Right hindlimb (tissue), 1 donor: ENCODE data around the gene TPCN2.
A peak's percentile ranks its signal among the peaks of the same experiment; 100 is the strongest.
"Not testable (repeated sequence)": the region's sequence is repeated elsewhere in the genome, so short reads cannot be mapped to it uniquely, and the experiment has no call there.

ENCODE experiments used
- DNase-seq: peaks from one replicate; pipeline ENCODE4 v3.0.0-alpha.2; 2018

TPCN2 gene

DNA sequence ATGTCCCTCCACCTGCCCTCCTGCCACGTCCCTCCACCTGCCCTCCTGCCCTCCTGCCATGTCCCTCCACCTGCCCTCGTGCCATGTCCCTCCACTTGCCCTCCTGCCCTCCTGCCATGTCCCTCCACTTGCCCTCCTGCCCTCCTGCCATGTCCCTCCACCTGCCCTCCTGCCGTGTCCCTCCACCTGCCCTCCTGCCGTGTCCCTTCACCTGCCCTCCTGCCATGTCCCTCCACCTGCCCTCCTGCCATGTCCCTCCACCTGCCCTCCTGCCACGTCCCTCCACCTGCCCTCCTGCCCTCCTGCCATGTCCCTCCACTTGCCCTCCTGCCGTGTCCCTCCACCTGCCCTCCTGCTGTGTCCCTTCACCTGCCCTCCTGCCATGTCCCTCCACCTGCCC lies 28.2 kb downstream of the TPCN2 start:
- DNase-seq = not testable (repeated sequence)

- no peak for DNase-seq
These were observed 29.8 kb downstream of the TPCN2 start for GRCh38 chr11:69078508-69078907.

- DNase-seq = no peak
These were observed 30.3 kb downstream of the TPCN2 start for GRCh38 chr11:69078930-69079605.

GRCh38 chr11:69079661-69080256 lies 31.0 kb downstream of the TPCN2 start:
- no peak for DNase-seq

GRCh38 chr11:69080257-69080995 lies 31.7 kb downstream of the TPCN2 start:
- DNase-seq = no peak

GRCh38 chr11:69081180-69081579 lies 32.4 kb downstream of the TPCN2 start:
- no peak for DNase-seq

GRCh38 chr11:69083531-69084247 lies 35.0 kb downstream of the TPCN2 start:
- no peak for DNase-seq

- no peak for DNase-seq
These were observed 35.6 kb downstream of the TPCN2 start for GRCh38 chr11:69084371-69084770.

DNA sequence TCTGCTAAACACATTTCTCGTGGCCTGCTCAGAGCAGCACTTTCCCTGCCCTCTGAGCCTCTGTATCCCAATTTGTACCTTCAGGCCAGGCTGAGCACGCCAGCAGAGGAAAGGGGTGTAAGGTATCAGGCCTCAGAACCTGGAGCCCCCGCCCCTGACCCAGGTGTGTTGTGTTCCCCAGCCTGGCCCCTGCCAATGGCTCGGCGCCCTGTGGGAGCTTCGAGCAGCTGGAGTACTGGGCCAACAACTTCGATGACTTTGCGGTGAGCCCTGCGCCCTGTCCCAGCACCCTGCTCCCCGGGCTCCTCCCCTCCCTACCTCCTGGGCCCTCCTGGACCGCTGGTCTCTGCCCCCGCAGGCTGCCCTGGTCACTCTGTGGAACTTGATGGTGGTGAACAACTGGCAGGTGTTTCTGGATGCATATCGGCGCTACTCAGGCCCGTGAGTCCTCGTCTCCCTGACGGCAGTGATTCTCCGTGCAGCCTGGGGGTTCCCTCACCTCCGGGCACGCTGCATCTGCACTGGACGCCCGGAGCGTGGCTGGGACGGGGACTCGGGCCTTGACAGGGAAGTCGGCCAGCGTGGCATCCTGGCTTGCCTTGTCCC lies 36.9 kb downstream of the TPCN2 start:
- DNase-seq = no peak

GRCh38 chr11:69086152-69087132 lies 37.7 kb downstream of the TPCN2 start:
- DNase-seq = no peak

DNA sequence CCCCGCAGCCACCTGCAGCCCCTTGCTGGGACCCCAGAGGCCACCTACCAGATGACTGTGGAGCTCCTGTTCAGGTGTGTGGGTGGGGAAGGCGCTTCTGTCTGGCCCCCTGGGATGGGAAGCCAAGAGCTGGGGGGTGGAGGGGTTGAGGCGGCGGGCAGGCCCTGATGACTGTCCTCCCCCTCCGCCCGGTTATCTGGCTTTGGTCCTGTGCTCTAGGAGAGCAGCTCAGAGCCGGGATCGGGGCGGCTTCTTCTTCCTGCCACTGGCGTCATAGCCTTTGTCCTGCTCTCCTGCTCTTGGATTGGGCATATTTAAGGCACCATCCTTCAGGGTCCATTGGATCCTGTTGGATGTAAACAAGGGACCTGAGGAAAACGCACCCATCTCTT lies 38.4 kb downstream of the TPCN2 start:
- no peak for DNase-seq

GRCh38 chr11:69087811-69088210 lies 39.1 kb downstream of the TPCN2 start:
- no peak for DNase-seq

DNA sequence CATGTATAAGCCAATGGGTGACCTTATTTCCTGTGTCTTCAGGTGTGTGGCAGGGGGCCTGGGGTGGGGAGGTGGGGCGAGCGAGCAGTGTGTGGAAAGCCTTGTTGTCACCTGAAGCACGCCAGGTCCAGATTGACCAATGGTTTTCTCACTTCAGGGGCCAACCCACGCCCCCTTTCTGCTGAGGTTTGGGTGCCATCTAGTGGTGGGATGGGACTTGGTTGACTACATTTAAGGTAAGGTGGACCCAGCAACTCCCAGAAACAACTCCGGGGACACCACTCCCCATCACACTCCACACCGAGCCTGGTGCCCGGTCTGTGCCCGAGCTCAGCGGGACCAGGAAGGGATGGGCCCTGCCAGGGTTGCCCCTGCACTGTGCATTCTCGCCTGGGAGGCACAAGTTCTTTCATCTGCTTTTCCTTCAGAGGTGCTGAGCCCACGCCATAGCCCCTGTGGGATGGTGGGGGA lies 40.0 kb downstream of the TPCN2 start:
- peak; percentile 84 for DNase-seq

DNA sequence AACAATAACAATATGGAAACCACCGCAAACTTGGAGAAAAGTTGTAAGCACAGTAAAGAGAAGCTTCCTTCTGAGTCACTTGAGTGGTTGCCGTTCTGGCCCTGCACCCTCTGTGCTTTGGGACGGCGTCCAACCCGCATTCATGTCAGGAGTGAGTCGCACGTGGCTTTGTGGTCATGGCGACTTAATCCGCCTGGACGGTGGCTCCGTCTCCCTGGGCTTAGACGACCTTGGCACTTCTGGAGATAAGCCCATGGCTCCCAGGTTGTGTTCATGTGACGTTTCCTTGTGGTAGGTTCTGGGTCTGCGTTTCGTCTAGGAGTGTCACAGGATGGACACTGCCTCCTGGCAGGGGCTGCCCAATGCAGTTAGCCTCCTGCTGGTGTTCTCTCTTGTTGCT lies 40.5 kb downstream of the TPCN2 start:
- peak; percentile 22 for DNase-seq

GRCh38 chr11:69091638-69092165 lies 43.0 kb downstream of the TPCN2 start:
- no peak for DNase-seq

GRCh38 chr11:69092263-69092662 lies 43.5 kb downstream of the TPCN2 start:
- DNase-seq = no peak

DNA sequence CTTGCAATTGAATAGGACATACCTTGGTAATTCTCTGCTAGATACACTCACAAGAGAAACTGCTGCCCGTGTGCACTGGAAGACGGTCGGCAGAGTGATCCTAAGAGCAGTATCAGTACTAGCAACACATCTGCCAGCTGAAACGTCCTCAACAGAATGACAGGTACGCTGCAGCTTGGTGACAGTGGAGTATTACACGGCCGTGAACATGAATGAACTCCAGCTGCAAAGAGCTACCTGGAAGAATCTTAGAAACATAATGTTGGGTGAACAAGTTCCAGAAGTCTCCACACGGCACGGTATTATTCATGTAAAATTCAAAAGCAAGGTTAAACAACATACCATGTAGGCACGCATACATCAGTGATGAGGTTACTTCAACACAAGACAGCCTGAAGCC lies 44.4 kb downstream of the TPCN2 start:
- DNase-seq = no peak

DNA sequence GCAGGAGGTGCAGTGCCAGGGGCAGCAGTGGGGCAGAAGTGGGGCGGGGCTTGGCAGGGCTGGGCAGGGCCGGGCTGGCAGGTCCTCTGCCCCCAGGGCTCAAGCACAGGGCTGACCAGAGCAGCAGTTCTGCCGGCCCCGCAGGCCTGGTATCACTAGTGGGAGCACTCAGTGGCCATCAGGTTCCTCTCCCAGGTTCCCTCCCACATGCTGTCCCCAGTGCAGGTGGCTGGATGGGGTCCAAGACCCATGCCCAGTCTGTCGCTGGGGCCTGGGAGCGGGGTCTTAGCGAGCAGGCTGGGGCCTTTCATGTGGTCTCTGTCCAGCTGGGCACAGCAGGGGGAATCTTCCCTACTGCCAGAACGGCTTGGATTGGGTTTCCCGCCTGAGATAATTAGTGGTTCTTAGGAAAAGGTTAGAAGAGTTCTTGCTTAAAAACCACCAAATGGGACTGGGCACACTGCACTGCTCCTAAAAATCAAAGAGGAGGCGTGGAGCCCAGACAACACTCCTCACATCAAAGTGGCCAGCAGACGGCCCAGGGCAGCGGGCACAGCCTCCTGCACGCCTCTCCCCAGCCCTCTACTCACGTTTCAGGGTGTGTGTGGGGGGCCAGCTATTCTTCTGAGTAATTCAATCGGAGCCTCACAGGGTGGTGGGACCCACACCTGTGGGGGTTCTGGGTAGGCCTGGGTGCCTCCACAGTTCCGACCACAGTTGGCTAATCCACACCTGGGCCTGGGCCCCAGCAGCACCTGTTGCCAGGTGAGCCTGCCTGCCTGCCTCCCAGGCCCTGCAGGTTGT lies 45.6 kb downstream of the TPCN2 start:
- no peak for DNase-seq

DNA sequence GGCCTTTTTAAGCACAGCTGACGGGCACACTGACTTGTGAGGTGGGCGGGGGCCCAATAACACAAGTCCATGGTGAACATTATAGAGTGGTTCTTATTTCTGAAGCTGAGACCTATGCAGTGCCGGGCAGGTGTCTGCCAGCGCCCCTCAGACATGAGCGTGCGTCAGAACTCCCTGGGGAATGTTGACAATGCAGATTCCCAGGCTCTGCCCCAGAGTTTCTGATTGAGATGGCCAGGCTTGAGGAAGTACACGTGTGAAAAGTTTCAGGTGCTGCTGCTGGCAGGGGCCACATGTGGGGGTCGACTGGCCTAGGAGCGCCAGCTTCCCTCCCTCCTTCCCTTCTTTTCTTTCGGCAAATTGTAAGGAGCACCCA lies 46.2 kb downstream of the TPCN2 start:
- DNase-seq = no peak

- DNase-seq = no peak
These were observed 46.6 kb downstream of the TPCN2 start for GRCh38 chr11:69095300-69095699.

GRCh38 chr11:69096473-69096872 lies 47.7 kb downstream of the TPCN2 start:
- DNase-seq = no peak
